ENCODE measurements around the gene C17orf113. TPM values are rescaled to one million over a fixed set of nuclear protein-coding genes. Genes with fewer than 3 reads are reported as not detected.

The C17orf113 gene
- total and polyA plus RNA-seq, 10 donors: 0.35 to 1.6 (median 0.63) TPM

- DNase-seq: peak; percentile 52
- H3K4me1 ChIP-seq: peaks cover 14 to 49% (median 25%) of the 10 kb centered on the region in 6 donors
- intact Hi-C loops (cut with DNase I; ENCODE audit: low total_unique reads): no loop called here
- H3K36me3 ChIP-seq: peaks cover 0 to 21% (median 19%) of the 10 kb centered on the region in 6 donors
- H3K27ac ChIP-seq: no peak overlapping the region
- 77 to 87% (median 81%) methylated on average over 4 to 5 of the region's 5 CpGs for WGBS, 5 donors
- TF ChIP-seq POLR2A (IDR thresholded peaks at IDR 0.05): no peak
- TF ChIP-seq, protein P1, sequence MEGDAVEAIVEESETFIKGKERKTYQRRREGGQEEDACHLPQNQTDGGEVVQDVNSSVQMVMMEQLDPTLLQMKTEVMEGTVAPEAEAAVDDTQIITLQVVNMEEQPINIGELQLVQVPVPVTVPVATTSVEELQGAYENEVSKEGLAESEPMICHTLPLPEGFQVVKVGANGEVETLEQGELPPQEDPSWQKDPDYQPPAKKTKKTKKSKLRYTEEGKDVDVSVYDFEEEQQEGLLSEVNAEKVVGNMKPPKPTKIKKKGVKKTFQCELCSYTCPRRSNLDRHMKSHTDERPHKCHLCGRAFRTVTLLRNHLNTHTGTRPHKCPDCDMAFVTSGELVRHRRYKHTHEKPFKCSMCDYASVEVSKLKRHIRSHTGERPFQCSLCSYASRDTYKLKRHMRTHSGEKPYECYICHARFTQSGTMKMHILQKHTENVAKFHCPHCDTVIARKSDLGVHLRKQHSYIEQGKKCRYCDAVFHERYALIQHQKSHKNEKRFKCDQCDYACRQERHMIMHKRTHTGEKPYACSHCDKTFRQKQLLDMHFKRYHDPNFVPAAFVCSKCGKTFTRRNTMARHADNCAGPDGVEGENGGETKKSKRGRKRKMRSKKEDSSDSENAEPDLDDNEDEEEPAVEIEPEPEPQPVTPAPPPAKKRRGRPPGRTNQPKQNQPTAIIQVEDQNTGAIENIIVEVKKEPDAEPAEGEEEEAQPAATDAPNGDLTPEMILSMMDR (IDR thresholded peaks at IDR 0.05 in 8 of 11, conservative IDR thresholded peaks at IDR 0.05 in 3 of 11): no peak
- no peak for TF ChIP-seq POLR2AphosphoS5 (IDR thresholded peaks at IDR 0.05)
- no peak overlapping the region for H3K4me3 ChIP-seq
- H3K9me3 ChIP-seq: no peaks in the 10 kb centered on the region
- peaks cover 0 to 10% (median 0%) of the 10 kb centered on the region in 7 donors for H3K27me3 ChIP-seq (replicated peaks in 1 of 7)
Measured at GRCh38 chr17:42027590-42027889, 22.9 kb downstream of the C17orf113 start.

DNA sequence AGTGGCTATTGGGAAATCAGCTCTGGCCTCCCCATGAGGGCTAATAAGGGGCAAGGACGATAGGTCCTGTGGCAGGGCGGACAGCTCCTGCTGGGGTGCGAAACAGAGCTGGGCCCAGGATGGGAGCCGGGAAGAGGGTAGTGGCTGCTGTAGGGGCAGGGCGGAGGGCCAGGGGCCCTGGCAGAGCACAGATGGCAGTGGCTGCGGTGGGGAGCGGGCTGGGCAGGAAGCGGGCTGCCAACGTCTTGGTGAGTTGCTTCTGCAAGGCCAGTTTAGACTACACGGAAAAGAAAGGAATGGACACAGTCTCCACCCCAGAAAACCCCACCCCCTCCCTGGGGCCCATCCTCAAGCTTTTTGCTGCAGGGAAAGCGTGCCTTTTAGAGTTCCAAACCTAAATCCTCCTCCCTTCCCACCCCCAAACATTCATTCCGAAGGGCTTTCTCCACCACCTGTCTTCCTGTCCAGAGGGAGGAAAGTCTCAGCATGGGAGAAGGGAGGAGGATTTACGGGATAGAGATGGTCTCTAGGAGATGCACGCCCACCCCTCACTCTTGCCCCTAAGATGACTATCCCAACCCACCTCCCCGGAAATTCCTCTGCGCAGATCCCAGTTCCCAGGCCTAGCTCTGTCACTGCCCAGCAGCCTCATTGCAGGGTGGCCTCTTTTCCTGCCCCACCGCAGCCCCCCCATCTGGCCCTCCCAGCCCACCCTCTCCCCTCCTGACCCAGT, 23.4 kb downstream of the C17orf113 start:
- 40 to 48% (median 45%) methylated on average over 17 of the region's 17 CpGs for WGBS, 5 donors
- intact Hi-C loops (cut with DNase I; ENCODE audit: low total_unique reads): no loop called here
- TF ChIP-seq, protein P1 (IDR thresholded peaks at IDR 0.05 in 8 of 11, conservative IDR thresholded peaks at IDR 0.05 in 3 of 11): no peak
- no peak for TF ChIP-seq POLR2A (IDR thresholded peaks at IDR 0.05)
- TF ChIP-seq POLR2AphosphoS5 (IDR thresholded peaks at IDR 0.05): peak in 2 of 3 donors; percentile 21 to 72

GRCh38 chr17:42025936-42026335, 24.5 kb downstream of the C17orf113 start:
- Histone ChIP-seq H3K9me3 (no peaks in the 10 kb centered on the region), H3K4me3 (no peak overlapping the region), H3K27ac (no peak overlapping the region), H3K4me1 (peaks cover 19 to 65% (median 37%) of the 10 kb centered on the region in 6 donors), H3K27me3 (replicated peaks in 1 of 7) (peaks cover 0 to 10% (median 0%) of the 10 kb centered on the region in 7 donors), H3K36me3 (peaks cover 0 to 32% (median 27%) of the 10 kb centered on the region in 6 donors)
- 89 to 98% (median 95%) methylated on average over 3 of the region's 3 CpGs for WGBS, 5 donors
- DNase-seq: no peak
- intact Hi-C loops (cut with DNase I; ENCODE audit: low total_unique reads): no loop called here
- TF ChIP-seq POLR2A (IDR thresholded peaks at IDR 0.05) (no peak), POLR2AphosphoS5 (IDR thresholded peaks at IDR 0.05) (no peak)
- TF ChIP-seq, protein P1 (IDR thresholded peaks at IDR 0.05 in 8 of 11, conservative IDR thresholded peaks at IDR 0.05 in 3 of 11): no peak

More for the DNA sequence above, 23.4 kb downstream of the C17orf113 start:
- peaks cover 0 to 10% (median 0%) of the 10 kb centered on the region in 7 donors for H3K27me3 ChIP-seq (replicated peaks in 1 of 7)
- peak; percentile 64 for DNase-seq
- H3K4me3 ChIP-seq: no peak overlapping the region
- no peak overlapping the region for H3K27ac ChIP-seq
- no peaks in the 10 kb centered on the region for H3K9me3 ChIP-seq
- H3K36me3 ChIP-seq: peaks cover 0 to 26% (median 24%) of the 10 kb centered on the region in 6 donors
- peaks cover 14 to 54% (median 27%) of the 10 kb centered on the region in 6 donors for H3K4me1 ChIP-seq

DNA sequence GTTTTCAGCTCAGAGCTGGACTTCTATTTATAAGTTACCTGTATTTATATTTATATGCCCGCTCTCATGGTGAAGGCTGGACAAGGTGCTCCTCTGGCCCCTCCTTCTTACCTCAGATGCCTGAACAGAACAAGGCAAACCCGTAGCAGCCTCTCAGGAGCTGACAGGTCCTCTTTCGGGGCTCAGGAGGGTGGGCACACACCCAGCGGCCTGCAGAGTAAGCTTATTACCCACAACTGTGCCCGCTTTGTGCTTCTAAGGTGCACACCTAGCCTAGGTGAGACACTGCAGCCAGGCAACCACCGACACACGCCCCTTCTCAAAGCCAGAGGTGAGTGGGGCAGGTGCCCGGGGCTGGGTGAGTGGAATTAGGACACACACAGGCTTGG, 25.2 kb downstream of the C17orf113 start:
- H3K9me3 ChIP-seq: no peaks in the 10 kb centered on the region
- H3K27ac ChIP-seq: peak overlapping the region; percentile 28 to 85 (median 66)
- H3K4me3 ChIP-seq: no peak overlapping the region
- 63 to 79% (median 65%) methylated on average over 8 of the region's 8 CpGs for WGBS, 5 donors
- TF ChIP-seq POLR2AphosphoS5 (IDR thresholded peaks at IDR 0.05) (no peak), POLR2A (IDR thresholded peaks at IDR 0.05) (no peak)
- TF ChIP-seq, protein P1 (IDR thresholded peaks at IDR 0.05 in 8 of 11, conservative IDR thresholded peaks at IDR 0.05 in 3 of 11): peak in 1 of 11 experiments; percentile 6
- H3K36me3 ChIP-seq: peaks cover 0 to 32% (median 27%) of the 10 kb centered on the region in 6 donors
- peak; percentile 70 for DNase-seq
- H3K4me1 ChIP-seq: peaks cover 25 to 72% (median 44%) of the 10 kb centered on the region in 6 donors
- intact Hi-C loops (cut with DNase I; ENCODE audit: low total_unique reads): no loop called here
- peaks cover 0 to 10% (median 0%) of the 10 kb centered on the region in 7 donors for H3K27me3 ChIP-seq (replicated peaks in 1 of 7)

All from spleen (tissue), 11 donors.